Fibroblast of peridontal ligament (primary cell): Measurements from ENCODE around the gene ZBTB8OS.

Experiments
- DNase-seq: peaks from one replicate; pipeline ENCODE4 v3.0.0-alpha.2; 2010; ENCODE audit errors: extremely low read depth

ZBTB8OS gene

GRCh38 chr1:32611859-32612188, 38.5 kb downstream of the ZBTB8OS start:
- no peak for DNase-seq

GRCh38 chr1:32609180-32609579, 41.2 kb downstream of the ZBTB8OS start:
- no peak for DNase-seq

GRCh38 chr1:32606565-32607371, 43.6 kb downstream of the ZBTB8OS start:
- no peak for DNase-seq

- DNase-seq, result no peak
These were observed 44.5 kb downstream of the ZBTB8OS start for GRCh38 chr1:32605711-32606424.

- DNase-seq, result no peak
These were observed 50.3 kb downstream of the ZBTB8OS start for GRCh38 chr1:32600034-32600433.

GRCh38 chr1:32592943-32593342, 57.4 kb downstream of the ZBTB8OS start:
- DNase-seq, result peak; percentile 14

- DNase-seq, result no peak
These were observed 69.9 kb downstream of the ZBTB8OS start for GRCh38 chr1:32580348-32581017.
